Measurements from ENCODE around the gene BIRC3.

DNA sequence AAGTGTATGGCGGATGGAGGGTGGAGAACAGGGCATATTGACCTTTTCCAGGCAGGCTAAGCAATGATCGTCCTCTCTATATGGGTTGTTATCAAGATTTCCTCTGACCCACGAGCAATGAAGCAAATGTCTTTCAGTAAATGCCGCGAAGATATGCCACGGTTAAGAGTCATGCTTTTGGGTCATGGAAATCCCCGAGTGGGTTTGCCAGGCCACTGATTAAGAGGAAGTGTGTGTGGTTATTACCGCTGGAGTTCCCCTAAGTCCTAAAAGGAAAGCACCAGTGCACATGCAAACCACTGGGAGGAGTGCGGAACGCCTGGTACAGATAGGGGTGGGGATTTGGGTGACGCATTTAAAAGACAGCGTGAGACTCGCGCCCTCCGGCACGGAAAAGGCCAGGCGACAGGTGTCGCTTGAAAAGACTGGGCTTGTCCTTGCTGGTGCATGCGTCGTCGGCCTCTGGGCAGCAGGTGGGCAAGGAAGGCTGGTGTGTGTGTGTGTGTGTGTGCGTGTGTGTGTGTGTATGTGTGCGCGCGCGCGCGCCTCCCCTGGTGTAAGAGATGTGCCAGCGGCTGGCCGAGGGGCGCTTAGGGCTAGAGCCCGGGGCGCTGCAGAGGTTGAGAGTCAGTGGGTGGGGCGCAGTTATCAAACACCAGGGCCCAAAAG, at the start of gene BIRC3:
- TF ChIP-seq POLR2A (IDR thresholded peaks at IDR 0.05) (peak in 2 of 4 donors; percentile 37 to 84), EP300 (IDR thresholded peaks at IDR 0.05) (no peak)

All from stomach (tissue), 4 donors.